ENCODE data around the gene MAMDC4.

MAMDC4 gene

DNA sequence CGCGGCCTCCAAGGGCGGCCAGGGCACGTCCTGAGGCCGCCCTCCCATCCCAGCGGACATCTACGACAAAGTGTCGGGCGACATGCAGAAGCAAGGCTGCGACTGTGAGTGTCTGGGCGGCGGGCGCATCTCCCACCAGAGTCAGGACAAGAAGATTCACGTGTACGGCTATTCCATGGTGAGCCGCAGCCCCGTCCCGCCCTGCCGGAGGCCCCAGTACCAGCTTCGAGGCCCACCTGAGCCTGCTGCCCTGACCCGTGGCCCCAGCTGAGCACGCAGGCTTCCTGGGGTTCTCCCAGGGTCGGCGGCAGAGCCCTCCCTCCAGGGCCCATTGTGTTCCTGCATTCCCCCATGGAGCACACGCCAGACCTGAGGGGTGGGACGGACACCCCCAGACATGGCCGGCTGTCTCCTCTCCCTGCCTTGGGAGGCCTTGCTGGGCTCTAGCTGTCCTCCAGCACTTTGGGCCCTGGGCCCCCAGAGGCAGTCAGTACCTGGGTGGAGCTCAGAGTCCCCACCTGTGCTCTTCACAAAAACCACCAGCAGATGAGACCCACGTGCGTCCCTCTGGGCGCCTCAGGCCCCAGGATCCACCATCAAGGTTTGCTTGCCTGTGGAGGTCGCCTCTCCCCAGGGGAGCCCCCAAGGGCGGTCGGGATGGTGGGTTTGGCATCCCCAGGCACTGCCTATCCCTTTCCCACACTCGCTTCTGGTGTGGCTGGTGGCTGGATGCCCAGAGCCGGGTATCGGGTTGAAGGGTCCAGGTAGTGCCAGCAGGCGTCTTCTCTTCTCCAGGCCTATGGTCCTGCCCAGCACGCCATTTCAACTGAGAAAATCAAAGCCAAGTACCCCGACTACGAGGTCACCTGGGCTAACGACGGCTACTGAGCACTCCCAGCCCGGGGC lies 1.9 kb upstream of the MAMDC4 start:
- DNase-seq: no peak

DNA sequence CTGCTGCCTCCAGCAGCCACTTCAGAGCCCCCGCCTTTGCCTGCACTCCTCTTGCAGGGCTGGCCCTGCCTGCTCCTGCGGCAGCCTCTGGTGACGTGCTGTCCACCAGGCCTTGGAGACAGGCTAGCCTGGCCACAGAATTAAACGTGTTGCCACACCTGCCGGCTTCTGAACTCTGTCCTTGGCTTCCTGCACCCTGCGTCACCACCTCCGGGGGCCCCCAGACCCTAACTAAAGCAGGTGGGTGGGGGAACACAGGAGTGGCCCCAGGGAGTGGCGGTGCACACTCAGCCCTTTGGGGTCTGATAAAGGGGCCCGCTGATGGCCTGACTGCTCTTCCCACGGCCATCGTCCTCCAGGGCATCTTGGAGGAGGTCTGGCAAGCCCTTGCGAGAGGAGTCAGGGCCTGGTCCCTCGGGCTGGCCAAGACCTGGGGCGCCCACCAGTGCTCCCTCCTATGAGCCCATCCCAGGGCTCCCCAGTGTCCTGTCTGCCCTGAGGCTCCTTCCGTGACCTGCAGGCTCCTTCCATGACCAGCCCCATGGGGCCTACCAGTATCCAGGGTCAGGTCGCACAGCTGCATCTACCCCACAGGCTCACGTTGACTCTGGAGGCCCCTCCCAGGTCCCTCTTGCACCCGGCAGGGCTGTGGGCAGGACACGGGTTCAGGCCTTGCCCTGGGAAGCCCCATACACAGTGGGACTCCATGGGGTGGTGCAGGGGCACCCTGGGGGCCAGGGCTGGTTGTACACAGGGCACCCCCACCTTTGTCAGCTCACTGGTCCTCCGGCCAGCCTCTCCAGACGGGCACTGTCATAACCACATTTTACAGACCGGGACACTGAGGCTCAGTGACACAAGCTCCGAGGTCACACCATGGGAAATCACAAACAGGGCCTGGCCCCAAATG lies 1.0 kb upstream of the MAMDC4 start:
- DNase-seq: no peak

DNA sequence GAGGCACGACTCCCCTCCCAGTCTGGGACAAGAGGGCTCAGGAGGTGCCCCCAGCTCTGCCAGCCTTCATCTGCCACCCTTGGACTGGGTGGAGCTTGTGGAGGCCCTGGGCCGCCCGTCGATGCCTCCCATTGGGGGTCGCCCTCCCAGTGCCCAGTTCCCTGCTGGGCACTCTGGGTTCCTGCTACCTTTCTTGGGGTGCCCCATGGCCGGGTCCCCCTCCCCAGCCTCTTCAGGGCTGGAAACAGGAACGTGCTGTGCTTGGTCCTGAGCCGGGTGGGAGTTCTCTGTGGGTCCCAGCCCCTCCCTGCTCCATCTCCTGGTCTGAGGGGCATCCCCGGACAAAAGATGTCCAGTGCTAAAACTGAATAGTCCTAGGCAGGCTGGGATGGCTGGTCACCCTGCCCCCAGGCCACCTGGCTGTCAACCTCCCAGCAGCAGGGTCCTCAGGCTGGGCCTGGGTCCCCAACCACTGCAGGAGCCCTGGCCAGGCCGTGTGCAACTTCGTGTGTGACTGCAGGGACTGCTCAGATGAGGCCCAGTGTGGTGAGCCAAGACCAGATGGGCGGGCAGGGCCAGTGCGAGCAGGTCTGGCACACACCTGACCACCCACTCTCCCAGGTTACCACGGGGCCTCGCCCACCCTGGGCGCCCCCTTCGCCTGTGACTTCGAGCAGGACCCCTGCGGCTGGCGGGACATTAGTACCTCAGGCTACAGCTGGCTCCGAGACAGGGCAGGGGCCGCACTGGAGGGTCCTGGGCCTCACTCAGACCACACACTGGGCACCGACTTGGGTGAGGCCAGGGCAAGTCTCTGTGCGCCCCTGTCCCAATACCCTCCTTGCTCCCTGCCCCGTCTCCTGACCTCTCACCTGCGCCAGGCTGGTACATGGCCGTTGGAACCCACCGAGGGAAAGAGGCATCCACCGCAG lies 784 bp downstream of the MAMDC4 start:
- no peak for DNase-seq

DNA sequence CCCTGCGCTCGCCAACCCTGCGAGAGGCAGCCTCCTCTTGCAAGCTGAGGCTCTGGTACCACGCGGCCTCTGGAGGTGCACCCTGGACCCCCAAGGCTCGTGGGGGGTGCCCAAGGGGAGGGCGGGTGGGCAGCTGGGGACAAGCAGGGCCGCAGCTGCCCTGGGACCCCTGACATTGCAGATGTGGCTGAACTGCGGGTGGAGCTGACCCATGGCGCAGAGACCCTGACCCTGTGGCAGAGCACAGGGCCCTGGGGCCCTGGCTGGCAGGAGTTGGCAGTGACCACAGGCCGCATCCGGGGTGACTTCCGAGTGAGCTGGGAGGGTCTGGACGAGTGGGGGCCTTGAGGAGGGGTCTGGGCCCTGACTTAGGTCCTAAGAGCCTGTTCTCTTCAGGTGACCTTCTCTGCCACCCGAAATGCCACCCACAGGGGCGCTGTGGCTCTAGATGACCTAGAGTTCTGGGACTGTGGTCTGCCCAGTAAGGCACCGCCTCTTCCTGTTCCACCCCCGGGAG lies 1.5 kb downstream of the MAMDC4 start:
- DNase-seq: no peak

DNA sequence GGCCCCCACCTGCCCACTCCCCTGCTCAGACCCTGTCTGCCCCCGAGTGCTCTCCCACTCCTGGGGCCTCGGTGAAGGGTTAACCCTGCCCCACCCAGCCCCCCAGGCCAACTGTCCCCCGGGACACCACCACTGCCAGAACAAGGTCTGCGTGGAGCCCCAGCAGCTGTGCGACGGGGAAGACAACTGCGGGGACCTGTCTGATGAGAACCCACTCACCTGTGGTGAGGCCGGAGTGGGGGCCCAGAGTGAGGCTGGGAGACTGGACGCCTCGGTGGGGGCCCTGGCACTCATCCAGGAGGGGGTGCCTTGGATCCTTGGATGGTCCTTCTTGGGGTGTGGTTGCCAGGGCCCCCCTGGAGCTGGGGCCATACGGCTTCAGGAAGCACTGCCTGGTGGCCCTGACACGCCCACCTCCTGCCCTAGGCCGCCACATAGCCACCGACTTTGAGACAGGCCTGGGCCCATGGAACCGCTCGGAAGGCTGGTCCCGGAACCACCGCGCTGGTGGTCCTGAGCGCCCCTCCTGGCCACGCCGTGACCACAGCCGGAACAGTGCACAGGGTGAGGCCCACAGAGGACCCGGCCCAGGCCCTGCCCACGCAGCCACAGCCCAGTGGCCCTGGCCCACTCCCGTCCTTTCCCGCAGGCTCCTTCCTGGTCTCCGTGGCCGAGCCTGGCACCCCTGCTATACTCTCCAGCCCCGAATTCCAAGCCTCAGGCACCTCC lies 2.1 kb downstream of the MAMDC4 start:
- DNase-seq: no peak

DNA sequence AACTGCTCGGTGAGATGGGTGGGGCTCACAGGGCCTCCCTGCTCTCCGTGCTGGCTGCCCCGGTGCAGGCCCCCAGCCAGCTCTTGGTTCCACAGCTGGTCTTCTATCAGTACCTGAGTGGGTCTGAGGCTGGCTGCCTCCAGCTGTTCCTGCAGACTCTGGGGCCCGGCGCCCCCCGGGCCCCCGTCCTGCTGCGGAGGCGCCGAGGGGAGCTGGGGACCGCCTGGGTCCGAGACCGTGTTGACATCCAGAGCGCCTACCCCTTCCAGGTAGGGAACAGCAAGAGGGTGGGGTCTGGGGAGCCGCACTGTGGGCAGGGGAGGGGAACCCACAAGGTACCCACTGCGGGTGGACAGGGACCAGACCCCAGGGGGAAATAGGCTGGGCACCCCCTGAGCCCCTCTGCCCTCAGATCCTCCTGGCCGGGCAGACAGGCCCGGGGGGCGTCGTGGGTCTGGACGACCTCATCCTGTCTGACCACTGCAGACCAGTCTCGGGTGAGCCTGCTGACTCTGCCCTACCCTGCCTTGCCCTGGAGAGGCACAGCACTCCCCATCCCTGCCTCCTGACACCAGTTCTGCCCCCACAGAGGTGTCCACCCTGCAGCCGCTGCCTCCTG lies 2.8 kb downstream of the MAMDC4 start:
- DNase-seq: no peak

DNA sequence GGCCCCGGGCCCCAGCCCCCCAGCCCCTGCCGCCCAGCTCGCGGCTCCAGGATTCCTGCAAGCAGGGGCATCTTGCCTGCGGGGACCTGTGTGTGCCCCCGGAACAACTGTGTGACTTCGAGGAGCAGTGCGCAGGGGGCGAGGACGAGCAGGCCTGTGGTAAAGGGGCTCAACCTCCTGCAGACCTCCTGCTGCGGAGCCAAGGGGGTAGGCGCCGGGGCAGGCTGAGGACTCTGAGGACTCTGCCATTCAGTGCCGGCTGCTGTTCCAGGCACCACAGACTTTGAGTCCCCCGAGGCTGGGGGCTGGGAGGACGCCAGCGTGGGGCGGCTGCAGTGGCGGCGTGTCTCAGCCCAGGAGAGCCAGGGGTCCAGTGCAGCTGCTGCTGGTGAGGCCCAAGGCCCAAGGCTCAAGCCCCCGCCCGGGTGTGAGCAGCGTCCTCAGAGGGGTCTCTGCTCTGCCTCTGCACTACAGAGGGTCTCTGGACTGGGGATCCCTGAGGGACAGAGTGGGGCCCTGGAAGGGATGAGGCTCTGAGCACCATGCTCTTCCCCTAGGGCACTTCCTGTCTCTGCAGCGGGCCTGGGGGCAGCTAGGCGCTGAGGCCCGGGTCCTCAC lies 3.4 kb downstream of the MAMDC4 start:
- no peak for DNase-seq

DNA sequence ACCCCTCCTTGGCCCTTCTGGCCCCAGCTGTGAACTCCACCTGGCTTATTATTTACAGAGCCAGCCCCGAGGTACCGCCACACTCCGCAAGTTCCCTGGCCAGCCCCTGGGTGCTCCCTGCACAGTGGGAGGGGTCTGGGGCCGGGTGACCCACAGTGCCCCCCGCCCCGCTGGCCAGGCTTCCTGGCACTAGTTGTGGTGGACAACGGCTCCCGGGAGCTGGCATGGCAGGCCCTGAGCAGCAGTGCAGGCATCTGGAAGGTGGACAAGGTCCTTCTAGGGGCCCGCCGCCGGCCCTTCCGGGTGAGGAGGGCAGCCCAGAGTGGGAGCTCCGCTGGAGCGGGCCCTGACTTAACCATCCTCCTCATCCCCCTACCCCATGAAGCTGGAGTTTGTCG lies 3.9 kb downstream of the MAMDC4 start:
- DNase-seq: no peak

DNA sequence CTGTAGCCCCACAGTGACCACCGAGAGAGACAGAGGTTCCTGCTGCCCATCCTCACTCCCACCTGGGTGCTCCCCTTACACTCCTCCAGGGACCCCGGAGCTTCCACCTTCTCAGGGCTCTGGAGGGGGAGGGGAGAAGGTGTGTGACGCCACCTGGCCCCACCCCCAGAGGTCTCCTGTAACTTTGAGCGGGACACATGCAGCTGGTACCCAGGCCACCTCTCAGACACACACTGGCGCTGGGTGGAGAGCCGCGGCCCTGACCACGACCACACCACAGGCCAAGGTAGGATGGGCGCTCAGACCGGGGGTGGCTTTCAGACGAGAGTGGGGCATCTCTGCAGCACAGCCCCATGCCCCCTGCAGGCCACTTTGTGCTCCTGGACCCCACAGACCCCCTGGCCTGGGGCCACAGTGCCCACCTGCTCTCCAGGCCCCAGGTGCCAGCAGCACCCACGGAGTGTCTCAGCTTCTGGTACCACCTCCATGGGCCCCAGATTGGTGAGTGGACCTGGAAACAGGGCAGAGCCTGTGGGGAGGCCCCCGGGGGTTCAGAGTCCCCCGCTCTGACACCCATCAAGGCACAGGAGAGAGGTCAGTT lies 4.5 kb downstream of the MAMDC4 start:
- DNase-seq: no peak

DNA sequence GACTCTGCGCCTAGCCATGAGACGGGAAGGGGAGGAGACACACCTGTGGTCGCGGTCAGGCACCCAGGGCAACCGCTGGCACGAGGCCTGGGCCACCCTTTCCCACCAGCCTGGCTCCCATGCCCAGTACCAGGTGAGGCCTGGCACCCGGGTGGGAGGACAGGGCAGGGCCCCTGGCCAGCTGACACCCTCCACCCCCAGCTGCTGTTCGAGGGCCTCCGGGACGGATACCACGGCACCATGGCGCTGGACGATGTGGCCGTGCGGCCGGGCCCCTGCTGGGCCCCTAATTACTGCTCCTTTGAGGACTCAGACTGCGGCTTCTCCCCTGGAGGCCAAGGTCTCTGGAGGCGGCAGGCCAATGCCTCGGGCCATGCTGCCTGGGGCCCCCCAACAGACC lies 5.0 kb downstream of the MAMDC4 start:
- peak; percentile 61 for DNase-seq

DNA sequence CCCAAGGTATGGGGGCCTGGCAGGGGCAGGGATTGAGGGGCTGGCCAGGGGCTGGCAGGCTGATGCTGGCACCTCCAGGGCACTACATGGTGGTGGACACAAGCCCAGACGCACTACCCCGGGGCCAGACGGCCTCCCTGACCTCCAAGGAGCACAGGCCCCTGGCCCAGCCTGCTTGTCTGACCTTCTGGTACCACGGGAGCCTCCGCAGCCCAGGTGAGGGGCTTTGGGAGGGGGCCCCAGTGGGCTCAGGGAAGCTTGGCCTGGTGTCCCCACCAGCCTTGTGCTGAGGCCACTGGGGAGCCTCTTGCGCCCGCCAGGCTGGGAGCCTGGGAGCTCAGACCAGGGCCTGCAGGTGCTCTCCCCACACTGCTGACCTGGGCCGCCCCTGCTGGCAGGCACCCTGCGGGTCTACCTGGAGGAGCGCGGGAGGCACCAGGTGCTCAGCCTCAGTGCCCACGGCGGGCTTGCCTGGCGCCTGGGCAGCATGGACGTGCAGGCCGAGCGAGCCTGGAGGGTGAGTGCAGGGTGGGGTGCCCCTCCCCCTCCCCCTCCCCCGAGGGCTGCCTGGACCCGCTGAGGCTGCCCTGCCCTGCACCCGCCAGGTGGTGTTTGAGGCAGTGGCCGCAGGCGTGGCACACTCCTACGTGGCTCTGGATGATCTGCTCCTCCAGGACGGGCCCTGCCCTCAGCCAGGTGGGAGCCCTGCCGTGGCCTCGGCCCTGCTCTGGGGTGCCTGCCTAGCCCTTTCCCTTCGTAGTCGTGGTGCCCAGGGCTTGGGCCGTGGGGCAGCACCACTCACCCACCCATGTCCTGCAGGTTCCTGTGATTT lies 5.7 kb downstream of the MAMDC4 start:
- peak; percentile 61 for DNase-seq

DNA sequence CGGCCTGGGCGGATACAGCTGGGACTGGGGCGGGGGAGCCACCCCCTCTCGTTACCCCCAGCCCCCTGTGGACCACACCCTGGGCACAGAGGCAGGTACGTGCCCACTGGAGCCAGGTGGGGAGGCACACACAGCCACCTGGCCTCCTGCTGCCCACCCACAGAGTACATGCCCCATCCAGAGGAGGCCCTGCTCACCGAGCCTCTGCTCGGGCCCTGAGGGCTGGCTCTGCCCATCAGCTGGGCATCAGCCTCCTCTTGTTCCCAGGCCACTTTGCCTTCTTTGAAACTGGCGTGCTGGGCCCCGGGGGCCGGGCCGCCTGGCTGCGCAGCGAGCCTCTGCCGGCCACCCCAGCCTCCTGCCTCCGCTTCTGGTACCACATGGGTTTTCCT lies 6.3 kb downstream of the MAMDC4 start:
- no peak for DNase-seq

DNA sequence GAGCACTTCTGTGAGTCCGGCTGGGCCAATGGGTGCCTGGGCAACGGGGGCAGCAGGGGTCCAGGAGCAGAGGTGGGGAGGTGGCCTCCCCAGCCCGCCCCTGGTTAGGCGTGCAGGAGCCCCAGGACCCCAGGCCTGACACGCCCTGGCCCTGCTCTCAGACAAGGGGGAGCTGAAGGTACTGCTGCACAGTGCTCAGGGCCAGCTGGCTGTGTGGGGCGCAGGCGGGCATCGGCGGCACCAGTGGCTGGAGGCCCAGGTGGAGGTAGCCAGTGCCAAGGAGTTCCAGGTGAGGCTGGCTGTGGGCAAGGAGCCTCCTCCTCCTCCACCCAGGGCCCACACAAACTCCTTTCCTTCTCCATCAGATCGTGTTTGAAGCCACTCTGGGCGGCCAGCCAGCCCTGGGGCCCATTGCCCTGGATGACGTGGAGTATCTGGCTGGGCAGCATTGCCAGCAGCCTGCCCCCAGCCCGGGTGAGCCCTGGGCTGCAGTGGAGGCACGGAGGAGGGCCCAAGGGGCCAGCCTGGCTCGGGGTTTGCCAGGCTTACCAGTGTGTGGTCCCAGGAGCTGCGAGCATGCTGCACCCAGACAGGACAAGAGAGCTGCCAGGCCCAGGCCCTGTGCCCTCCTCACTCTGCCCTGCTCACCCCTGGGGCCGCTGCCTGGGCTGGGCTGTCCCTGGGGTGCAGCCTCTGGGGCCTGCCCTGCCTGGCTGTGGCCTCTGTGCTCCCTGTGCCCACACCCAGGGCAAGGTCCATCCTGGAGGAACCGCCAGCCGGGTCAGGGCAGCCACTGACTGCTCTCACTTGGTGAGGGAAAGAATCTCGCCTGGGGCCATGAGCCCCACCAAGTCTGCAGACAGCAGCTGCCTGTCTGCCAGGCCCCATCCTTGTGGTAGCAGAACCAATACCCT lies 7.0 kb downstream of the MAMDC4 start:
- DNase-seq: no peak

DNA sequence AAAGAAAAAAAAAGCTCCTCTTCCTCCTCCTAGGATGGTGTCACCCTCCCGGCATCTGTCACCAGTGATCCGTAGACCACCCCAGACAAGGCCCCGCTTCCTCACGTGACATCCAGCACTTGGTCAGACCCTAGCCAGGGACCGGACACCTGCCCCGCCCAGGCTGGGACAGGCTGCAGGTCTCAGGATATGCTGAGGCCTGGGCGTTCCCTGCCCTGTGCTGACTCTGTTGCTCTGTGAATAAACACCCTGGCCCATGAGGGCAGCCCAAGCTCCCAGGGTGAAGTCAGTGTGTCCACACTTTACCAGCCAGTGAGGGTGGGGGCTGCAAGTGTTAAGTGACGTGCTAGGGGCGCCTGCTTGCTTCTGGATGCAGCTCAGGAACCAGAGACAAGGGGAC lies 8.4 kb downstream of the MAMDC4 start:
- no peak for DNase-seq

DNA sequence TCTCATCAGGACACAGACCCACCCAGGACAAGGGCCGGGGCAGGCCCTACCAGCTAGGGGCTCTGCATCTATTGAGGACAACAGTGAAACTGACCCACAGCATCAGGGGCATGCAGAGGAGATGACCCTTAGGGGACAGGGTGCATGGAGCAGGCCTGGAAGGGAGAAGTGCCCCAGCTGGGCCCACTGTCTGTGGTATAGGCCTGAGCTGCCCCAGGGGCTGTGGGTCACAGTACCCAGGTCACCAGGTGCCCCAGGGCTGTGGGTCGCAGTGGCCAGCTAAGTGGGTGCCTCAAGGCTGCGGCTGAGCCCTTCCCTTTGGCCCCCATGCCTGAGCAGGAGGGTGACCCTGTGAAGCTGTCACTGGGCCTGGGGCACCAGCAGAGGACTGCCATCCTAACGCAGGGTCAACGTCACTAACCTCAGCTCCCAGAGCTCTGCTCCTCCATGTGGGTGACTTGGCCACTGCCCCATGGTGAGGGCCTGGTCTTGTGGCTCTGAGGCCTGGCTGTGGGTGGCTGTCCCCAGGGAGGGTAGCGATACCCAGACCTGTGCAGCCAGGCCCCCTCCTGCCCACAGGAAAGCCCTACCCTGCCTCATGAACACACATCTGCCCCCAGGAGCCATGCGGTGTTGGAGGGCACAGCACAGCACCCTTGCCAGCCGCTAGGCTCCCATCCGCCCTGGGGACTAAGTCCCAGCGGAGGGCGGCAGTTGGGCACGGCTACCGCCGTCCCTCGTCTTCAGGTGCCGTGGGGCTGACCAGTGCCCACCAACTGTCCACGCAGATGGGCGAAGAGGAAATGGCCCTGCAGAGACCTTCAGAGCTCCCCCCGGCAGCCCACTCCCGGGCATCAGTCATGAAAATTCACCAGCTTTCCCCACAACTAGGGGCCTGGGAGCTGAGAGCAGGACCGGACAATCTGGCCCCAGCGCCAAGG lies 9.1 kb downstream of the MAMDC4 start:
- no peak for DNase-seq

DNA sequence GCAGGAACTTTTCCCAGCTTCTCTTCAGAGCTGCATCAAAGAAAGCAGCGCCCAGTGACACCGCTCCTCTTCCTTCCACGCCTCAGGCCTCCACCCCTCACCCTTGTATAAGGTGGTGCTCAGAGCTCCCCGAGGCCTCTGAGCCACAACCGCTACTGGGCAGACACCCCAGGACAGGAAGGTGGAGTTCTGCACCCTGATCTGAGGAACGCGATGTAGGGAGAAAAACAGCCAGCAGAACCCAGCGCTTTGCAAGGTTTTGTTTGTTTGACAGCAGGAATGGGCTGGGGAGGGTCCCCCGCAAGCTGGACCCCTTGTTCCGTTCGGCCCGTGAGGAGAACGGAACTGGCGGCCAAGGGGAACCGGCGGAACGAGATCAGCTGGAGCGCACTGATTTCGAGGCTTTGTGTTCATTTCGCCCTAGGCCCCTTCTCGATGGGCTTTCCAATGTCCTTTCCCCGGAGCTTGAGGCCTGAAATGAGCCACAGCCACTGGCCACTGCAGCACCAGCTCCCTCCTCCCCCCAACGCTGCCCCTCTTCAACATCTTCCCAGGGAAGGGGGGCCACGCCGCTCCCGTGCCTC lies 9.8 kb downstream of the MAMDC4 start:
- no peak for DNase-seq

Measured in activated effector memory CD4-positive, alpha-beta T cell treated with anti-CD3 and anti-CD28 coated beads, Interleukin-2, amount 50 U/mL, for 16 hours (primary cell).